Measurements from ENCODE around the gene ERO1B.
"Not testable (repeated sequence)": the region's sequence is repeated elsewhere in the genome, so short reads cannot be mapped to it uniquely, and the experiment has no call there.

ERO1B gene

GRCh38 chr1:236188084-236188483, 93.7 kb downstream of the ERO1B start:
- DNase-seq (ENCODE audit: low read depth in 3 of 3): not testable (repeated sequence)

GRCh38 chr1:236186471-236186870, 95.3 kb downstream of the ERO1B start:
- not testable (repeated sequence) for DNase-seq (ENCODE audit: low read depth in 3 of 3)

GRCh38 chr1:236185687-236186086, 96.1 kb downstream of the ERO1B start:
- DNase-seq (ENCODE audit: low read depth in 3 of 3): no peak

- DNase-seq (ENCODE audit: low read depth in 3 of 3): no peak
These were observed 100.7 kb downstream of the ERO1B start for GRCh38 chr1:236181059-236181458.

GRCh38 chr1:236179634-236180033, 102.1 kb downstream of the ERO1B start:
- no peak for DNase-seq (ENCODE audit: low read depth in 3 of 3)

- no peak for DNase-seq (ENCODE audit: low read depth in 3 of 3)
These were observed 105.1 kb downstream of the ERO1B start for GRCh38 chr1:236176337-236177336.

- DNase-seq (ENCODE audit: low read depth in 3 of 3): no peak
These were observed 106.0 kb downstream of the ERO1B start for GRCh38 chr1:236175642-236176336.

- no peak for DNase-seq (ENCODE audit: low read depth in 3 of 3)
These were observed 108.5 kb downstream of the ERO1B start for GRCh38 chr1:236173174-236173767.

GRCh38 chr1:236172041-236172579, 109.6 kb downstream of the ERO1B start:
- DNase-seq (ENCODE audit: low read depth in 3 of 3): no peak

- no peak for DNase-seq (ENCODE audit: low read depth in 3 of 3)
These were observed 112.9 kb downstream of the ERO1B start for GRCh38 chr1:236168716-236169429.

GRCh38 chr1:236167578-236167977, 114.2 kb downstream of the ERO1B start:
- DNase-seq (ENCODE audit: low read depth in 3 of 3): no peak

- DNase-seq (ENCODE audit: low read depth in 3 of 3): no peak
These were observed 114.6 kb downstream of the ERO1B start for GRCh38 chr1:236167154-236167553.

- no peak for DNase-seq (ENCODE audit: low read depth in 3 of 3)
These were observed 115.7 kb downstream of the ERO1B start for GRCh38 chr1:236166041-236166440.
